ENCODE results near the gene MSMB. TPM values are rescaled to one million over a fixed set of nuclear protein-coding genes. Genes with fewer than 3 reads are reported as not detected.
"Not testable (repeated sequence)": the region's sequence is repeated elsewhere in the genome, so short reads cannot be mapped to it uniquely, and the experiment has no call there.

Gene MSMB
- total RNA-seq, 1 donor from 2014 or later = not detected

GRCh38 chr10:46000538-46000937, 45.5 kb downstream of the MSMB start:
- ATAC-seq (ENCODE audit: low read depth) = no peak
- POLR2A ChIA-PET = no interaction called here
- CTCF ChIA-PET = no interaction called here
- Mint-ChIP-seq H3K27me3 (no peaks in the 10 kb centered on the region), H3K27ac (no peak overlapping the region), H3K4me1 (no peaks in the 10 kb centered on the region), H3K9me3 (peaks cover 6% of the 10 kb centered on the region), H3K4me3 (no peak overlapping the region), H3K36me3 (ENCODE audit: low read depth) (peaks cover 72% of the 10 kb centered on the region)
- TF ChIP-seq CTCF (IDR thresholded peaks at IDR 0.05) = no peak
- no peak for DNase-seq
- intact Hi-C loops (cut with micrococcal nuclease) = no loop called here

GRCh38 chr10:45999955-46000354, 46.1 kb downstream of the MSMB start:
- H3K9me3 Mint-ChIP-seq; ATAC-seq (ENCODE audit: low read depth); DNase-seq; H3K4me3 Mint-ChIP-seq; POLR2A ChIA-PET; H3K27me3 Mint-ChIP-seq; H3K27ac Mint-ChIP-seq; CTCF ChIA-PET; H3K4me1 Mint-ChIP-seq; intact Hi-C loops (cut with micrococcal nuclease): not testable (repeated sequence)
- peaks cover 66% of the 10 kb centered on the region for H3K36me3 Mint-ChIP-seq (ENCODE audit: low read depth)

- H3K4me1 Mint-ChIP-seq = no peaks in the 10 kb centered on the region
- H3K36me3 Mint-ChIP-seq (ENCODE audit: low read depth) = peaks cover 60% of the 10 kb centered on the region
- CTCF ChIA-PET = no interaction called here
- POLR2A ChIA-PET = no interaction called here
- no peak overlapping the region for H3K27ac Mint-ChIP-seq
- no peak for DNase-seq
- no peaks in the 10 kb centered on the region for H3K27me3 Mint-ChIP-seq
- no peak overlapping the region for H3K4me3 Mint-ChIP-seq
- intact Hi-C loops (cut with micrococcal nuclease) = no loop called here
- ATAC-seq (ENCODE audit: low read depth) = no peak
- TF ChIP-seq CTCF (IDR thresholded peaks at IDR 0.05) = no peak
- H3K9me3 Mint-ChIP-seq = peaks cover 6% of the 10 kb centered on the region
Measured at GRCh38 chr10:45997994-45998763, 47.9 kb downstream of the MSMB start.

GRCh38 chr10:45997557-45997956, 48.5 kb downstream of the MSMB start:
- no peak for TF ChIP-seq CTCF (IDR thresholded peaks at IDR 0.05)
- peaks cover 6% of the 10 kb centered on the region for H3K9me3 Mint-ChIP-seq
- ATAC-seq (ENCODE audit: low read depth) = no peak
- DNase-seq = no peak
- POLR2A ChIA-PET = no interaction called here
- CTCF ChIA-PET = no interaction called here
- peaks cover 60% of the 10 kb centered on the region for H3K36me3 Mint-ChIP-seq (ENCODE audit: low read depth)
- no peaks in the 10 kb centered on the region for H3K4me1 Mint-ChIP-seq
- no peak overlapping the region for H3K27ac Mint-ChIP-seq
- intact Hi-C loops (cut with micrococcal nuclease) = no loop called here
- H3K4me3 Mint-ChIP-seq = no peak overlapping the region
- H3K27me3 Mint-ChIP-seq = no peaks in the 10 kb centered on the region

- H3K4me3 Mint-ChIP-seq; H3K27ac Mint-ChIP-seq; H3K27me3 Mint-ChIP-seq; CTCF ChIA-PET; H3K4me1 Mint-ChIP-seq; POLR2A ChIA-PET; H3K9me3 Mint-ChIP-seq; ATAC-seq (ENCODE audit: low read depth); intact Hi-C loops (cut with micrococcal nuclease); DNase-seq: not testable (repeated sequence)
- peaks cover 43% of the 10 kb centered on the region for H3K36me3 Mint-ChIP-seq (ENCODE audit: low read depth)
Measured at GRCh38 chr10:45985590-45985989, 60.5 kb downstream of the MSMB start.

GRCh38 chr10:45984473-45984872, 61.6 kb downstream of the MSMB start:
- intact Hi-C loops (cut with micrococcal nuclease); POLR2A ChIA-PET; H3K4me3 Mint-ChIP-seq; DNase-seq; H3K4me1 Mint-ChIP-seq; ATAC-seq (ENCODE audit: low read depth); H3K9me3 Mint-ChIP-seq; H3K27ac Mint-ChIP-seq; H3K27me3 Mint-ChIP-seq: not testable (repeated sequence)
- H3K36me3 Mint-ChIP-seq (ENCODE audit: low read depth) = peaks cover 41% of the 10 kb centered on the region
- CTCF ChIA-PET = interaction anchor here (2.5 kb wide), 1 partner anchor 44 kb away, joined by 8 read pairs; no protein-coding TSS in a partner anchor

GRCh38 chr10:45983538-45984186, 62.4 kb downstream of the MSMB start:
- DNase-seq; H3K27me3 Mint-ChIP-seq; H3K4me3 Mint-ChIP-seq; H3K9me3 Mint-ChIP-seq; H3K27ac Mint-ChIP-seq; intact Hi-C loops (cut with micrococcal nuclease); H3K4me1 Mint-ChIP-seq; POLR2A ChIA-PET: not testable (repeated sequence)
- ATAC-seq (ENCODE audit: low read depth) = peak; percentile 54
- CTCF ChIA-PET = interaction anchor here (2.5 kb wide), 1 partner anchor 45 kb away, joined by 8 read pairs; no protein-coding TSS in a partner anchor
- H3K36me3 Mint-ChIP-seq (ENCODE audit: low read depth) = peaks cover 39% of the 10 kb centered on the region
